Epithelial cell of esophagus (primary cell): Measurements from ENCODE around the gene BCORL1.

Experiments used
- DNase-seq: peaks from one replicate; pipeline ENCODE4 v3.0.0; 2010; ENCODE audit warnings: low read depth
- H3K4me3 ChIP-seq: 2 replicates; pipeline ENCODE4 v1.5.1; 2011; ENCODE audit warnings: mild to moderate bottlenecking, low read length, control low read depth
- CTCF ChIP-seq: IDR thresholded peaks from 2 replicates; pipeline ENCODE4 v1.5.1; 2011; ENCODE audit warnings: low read depth, mild to moderate bottlenecking, low read length, control low read depth, inconsistent platforms; ENCODE audit not compliant: insufficient read depth; ENCODE audit errors: missing control alignments

The BCORL1 gene

GRCh38 chrX:130001893-130002292 is 19.5 kb downstream of the BCORL1 start:
- no peak for TF ChIP-seq CTCF
- DNase-seq, result no peak

GRCh38 chrX:130002541-130002940 is 20.1 kb downstream of the BCORL1 start:
- DNase-seq, result no peak
- TF ChIP-seq CTCF, result no peak

More at GRCh38 chrX:130001893-130002292, 19.5 kb downstream of the BCORL1 start:
- H3K4me3 ChIP-seq, result no peak overlapping the region

GRCh38 chrX:130005089-130005807 is 22.8 kb downstream of the BCORL1 start:
- TF ChIP-seq CTCF, result no peak
- DNase-seq, result no peak
- no peak overlapping the region for H3K4me3 ChIP-seq

More at GRCh38 chrX:130002541-130002940, 20.1 kb downstream of the BCORL1 start:
- no peak overlapping the region for H3K4me3 ChIP-seq

GRCh38 chrX:130009658-130010223 is 27.3 kb downstream of the BCORL1 start:
- no peak for TF ChIP-seq CTCF
- no peak overlapping the region for H3K4me3 ChIP-seq
- DNase-seq, result no peak

- H3K4me3 ChIP-seq, result no peak overlapping the region
- no peak for TF ChIP-seq CTCF
- DNase-seq, result no peak
These were observed 30.2 kb downstream of the BCORL1 start for GRCh38 chrX:130012683-130013082.

- no peak for DNase-seq
- TF ChIP-seq CTCF, result no peak
- no peak overlapping the region for H3K4me3 ChIP-seq
These were observed 31.2 kb downstream of the BCORL1 start for GRCh38 chrX:130013661-130014060.

GRCh38 chrX:130014356-130014755 is 31.9 kb downstream of the BCORL1 start:
- no peak overlapping the region for H3K4me3 ChIP-seq
- no peak for DNase-seq
- TF ChIP-seq CTCF, result no peak
